GM19351 (cell line): ENCODE results near the gene LMBRD1.

ENCODE experiments used
- ATAC-seq: cut with Tn5 transposase; IDR thresholded peaks from one replicate; pipeline ENCODE4 v1.9.1; 2021; ENCODE audit warnings: mild to moderate bottlenecking, moderate library complexity; ENCODE audit not compliant: unreplicated experiment

The LMBRD1 gene

GRCh38 chr6:69643688-69644087 lies 153.1 kb downstream of the LMBRD1 start:
- no peak for ATAC-seq

GRCh38 chr6:69632932-69633331 lies 163.9 kb downstream of the LMBRD1 start:
- no peak for ATAC-seq

DNA sequence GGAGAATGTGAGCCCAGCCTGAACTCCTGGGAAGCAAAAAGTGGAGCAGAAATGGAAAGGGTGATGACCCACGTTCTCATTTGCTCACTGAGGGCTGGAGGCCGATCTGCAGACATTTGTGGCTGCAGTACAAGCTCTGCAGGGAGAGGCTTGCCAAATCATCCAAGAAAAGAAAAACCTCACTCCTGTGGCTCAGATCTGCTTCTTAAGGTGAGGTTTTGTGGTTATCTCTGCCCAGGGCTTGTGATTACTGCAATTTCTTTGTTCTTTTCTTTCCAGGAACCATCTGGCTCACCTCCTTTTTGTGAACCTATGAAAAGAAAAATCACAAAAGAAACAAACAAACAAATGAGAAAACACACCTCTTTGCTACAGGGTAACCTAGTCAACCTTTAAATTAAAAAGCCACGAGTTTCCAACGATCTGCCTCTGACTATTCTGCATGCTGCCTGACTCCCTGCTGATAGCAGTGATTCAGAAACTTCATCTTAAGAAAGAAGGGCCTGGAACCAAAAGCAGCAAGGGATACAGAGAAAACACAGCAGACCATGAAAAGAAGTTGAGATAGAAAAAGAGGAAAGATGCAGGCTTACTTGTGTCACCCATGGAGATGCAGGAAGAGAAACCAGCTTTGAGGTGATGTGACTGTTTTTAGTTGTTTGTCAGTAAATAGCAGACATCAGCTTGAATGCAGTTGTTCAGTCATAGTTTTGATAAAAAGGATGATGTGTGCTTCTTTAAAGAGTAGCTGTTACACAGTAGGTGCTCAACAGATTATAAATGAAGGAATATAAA lies 165.1 kb downstream of the LMBRD1 start:
- peak; percentile 72 for ATAC-seq

- no peak for ATAC-seq
Measured at GRCh38 chr6:69630767-69631166, 166.0 kb downstream of the LMBRD1 start.

- no peak for ATAC-seq
Measured at GRCh38 chr6:69627625-69628024, 169.2 kb downstream of the LMBRD1 start.

DNA sequence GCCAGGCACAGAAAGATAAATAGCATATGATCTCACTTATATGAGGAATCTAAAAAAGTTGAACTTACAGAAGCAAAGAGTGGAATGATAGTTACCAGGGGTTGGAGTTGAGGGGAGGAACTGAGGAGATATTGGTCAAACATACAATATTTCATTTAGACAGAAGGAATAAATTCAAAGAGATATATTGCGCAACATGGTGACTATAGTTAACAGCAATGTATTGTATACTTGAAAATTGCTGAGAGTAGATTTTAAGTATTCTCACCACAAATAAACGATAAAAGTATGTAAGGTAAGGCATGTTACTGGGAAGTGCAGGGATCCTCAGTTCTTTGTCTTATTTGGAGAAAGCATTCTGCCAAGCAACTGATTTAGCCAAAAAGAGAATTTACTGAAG lies 171.9 kb downstream of the LMBRD1 start:
- no peak for ATAC-seq
